Eye (tissue), 1 donor: ENCODE data around the gene BTG2.

Experiments used
- DNase-seq: peaks from one replicate; pipeline ENCODE4 v3.0.0-alpha.2; 2015

The BTG2 gene

GRCh38 chr1:203276916-203277545 lies 28.3 kb upstream of the BTG2 start:
- DNase-seq: no peak

GRCh38 chr1:203278082-203278884 lies 27.0 kb upstream of the BTG2 start:
- peak; percentile 82 for DNase-seq

DNA sequence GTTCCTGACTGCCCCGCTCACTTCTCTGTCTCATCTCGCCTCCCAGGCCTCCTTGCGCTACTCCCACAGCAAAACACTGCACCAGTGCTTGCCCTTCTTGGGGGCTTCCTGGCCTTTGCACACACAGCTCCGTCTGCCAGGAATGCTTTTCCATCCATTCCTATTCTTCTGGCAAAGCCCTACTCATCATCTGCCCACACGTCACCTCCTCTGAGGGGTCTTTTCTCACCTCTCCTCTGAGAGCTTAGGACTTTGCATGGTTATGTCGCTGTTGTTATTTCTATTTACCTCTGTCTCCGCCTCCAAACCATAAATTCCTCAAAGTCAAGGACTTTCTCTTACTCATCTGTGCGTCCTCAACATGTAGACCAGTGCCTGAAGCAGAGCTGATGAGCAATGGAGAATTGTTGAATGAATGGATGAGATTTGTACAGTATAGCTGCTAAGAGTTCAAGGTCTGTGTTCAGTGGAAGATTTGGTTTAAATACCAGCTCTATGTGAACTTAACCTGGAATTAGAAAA lies 26.4 kb upstream of the BTG2 start:
- no peak for DNase-seq

DNA sequence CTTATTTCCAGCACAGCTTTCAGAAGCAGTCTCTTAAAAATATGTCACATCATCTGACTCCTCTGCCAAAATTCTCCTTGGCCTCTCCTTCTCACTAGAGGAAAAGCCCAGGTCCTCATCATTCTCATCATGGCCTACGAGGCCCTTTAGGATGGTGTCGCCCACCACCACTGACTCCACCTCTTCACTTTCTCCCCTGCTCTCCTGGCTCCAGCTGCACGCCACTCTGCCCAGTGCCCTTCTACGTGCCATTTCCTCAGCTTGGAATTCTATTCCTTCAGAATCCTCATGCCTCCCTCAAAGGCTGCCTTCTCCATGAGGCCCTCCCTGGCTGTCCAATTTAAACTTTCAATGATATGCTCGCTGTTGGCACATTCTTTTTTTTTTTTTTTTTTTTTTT lies 25.3 kb upstream of the BTG2 start:
- no peak for DNase-seq

DNA sequence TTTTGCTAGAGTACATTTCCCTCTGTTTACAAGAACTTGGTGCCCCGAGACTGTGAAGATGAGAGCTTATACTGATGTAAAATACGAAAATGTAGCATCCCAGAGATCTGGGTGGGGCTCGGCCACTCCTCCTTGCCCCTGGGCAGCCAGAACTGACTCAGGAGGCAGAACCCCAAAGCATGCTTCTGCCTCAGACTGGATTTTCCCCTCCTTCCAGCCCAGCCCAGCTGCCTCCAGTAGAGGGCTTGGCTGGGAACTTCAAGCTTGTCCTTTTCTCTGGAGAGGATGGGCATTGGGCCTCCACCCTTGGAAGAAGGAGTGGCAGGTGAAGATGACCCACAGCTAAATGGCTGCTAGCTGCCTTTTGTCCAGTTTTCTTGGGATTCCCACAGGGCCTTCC lies 24.3 kb upstream of the BTG2 start:
- DNase-seq: no peak

DNA sequence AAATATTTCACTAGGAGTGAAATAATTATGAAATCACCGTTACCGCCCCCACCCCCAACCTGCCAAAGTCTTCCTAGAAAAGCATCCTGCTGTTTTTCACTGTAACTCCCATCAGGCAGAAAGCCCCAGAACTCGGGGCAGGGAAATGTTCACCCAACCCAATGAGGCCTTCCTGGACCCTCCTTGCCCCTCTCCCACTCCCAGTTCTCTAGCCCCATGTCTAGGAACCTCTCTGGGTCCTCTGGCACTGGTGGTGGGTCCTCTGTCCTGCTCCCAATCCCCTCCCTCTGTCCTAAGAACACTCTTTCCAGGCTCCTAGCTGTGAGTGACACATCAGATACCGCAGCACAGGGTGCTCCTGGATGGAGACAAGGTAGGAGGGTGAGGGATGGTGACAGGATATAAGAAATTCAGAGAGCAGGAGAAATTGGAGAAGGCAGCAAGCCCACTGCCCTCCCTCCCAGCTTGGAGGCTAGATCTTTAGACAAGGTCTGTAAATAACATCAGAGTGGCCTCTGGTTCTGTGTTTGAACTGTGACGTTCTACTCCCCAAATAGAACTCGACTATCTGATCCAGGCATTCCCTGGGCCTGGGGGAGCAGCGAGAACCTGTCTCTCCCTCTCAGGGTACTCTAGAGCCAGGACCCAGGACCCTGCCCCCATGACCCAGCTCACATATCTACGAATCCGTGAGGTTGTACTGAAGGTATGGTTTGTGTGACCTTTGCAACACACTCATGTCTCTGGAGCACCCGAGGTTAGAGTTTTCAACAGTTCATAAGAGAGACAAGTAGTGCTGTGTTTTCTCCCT lies 23.3 kb upstream of the BTG2 start:
- DNase-seq: no peak

DNA sequence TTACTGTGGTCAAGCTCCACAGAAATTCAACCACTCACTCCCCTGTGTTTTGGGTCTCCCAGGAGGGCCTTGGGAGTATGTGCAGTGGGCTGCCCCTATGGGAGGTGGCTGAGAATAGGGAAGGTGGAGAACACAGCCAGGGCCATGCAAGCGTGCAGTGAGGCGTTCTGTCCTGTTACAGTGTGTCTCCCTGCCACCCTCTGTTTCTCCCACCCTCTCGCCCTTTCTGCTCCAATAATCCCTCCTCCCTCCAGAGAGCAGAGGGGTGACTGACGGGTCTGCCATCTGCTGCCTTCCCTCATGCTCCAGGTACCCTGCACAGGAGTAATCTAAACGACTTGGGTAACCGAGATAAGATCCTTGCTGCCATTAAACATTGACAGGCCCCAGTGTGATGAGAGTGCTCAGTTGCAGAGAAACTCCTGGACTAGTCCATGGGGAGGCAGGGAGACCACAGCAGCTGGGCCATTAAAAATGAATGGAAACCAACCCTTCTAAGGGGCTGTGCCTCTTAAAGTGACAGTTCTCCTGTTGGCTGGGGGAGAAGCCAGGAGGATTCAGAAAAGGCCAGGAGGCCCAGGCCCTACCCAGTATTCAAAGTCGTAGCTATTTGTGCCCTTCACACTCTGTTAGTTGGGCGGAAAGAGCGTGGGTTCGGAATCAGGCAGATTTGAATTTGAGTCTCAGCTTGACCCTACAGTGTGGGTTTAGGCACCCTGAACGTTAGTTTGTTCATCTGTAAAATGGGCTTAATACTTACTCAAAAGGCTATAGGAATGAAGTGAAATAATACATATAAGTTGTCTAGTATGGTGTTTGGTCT lies 22.4 kb upstream of the BTG2 start:
- DNase-seq: peak; percentile 89

DNA sequence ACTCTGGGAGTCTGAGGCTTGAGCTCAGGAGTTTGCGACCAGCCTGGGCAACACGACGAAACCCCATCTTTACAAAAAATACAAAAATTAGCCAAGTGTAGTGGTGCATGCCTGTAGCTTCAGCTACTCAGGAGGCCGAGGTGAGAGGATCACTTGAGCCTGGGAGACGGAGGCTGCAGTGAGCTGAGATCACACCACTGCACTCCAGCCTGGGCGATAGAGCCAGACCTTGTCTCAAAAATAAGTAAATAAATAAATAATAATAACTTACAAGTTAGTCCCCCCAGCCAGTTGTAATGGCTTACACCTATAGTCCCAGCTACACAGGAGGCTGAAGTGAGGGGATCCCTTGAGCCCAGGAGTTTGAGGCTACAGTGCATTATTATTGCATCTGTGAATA lies 21.7 kb upstream of the BTG2 start:
- no peak for DNase-seq

DNA sequence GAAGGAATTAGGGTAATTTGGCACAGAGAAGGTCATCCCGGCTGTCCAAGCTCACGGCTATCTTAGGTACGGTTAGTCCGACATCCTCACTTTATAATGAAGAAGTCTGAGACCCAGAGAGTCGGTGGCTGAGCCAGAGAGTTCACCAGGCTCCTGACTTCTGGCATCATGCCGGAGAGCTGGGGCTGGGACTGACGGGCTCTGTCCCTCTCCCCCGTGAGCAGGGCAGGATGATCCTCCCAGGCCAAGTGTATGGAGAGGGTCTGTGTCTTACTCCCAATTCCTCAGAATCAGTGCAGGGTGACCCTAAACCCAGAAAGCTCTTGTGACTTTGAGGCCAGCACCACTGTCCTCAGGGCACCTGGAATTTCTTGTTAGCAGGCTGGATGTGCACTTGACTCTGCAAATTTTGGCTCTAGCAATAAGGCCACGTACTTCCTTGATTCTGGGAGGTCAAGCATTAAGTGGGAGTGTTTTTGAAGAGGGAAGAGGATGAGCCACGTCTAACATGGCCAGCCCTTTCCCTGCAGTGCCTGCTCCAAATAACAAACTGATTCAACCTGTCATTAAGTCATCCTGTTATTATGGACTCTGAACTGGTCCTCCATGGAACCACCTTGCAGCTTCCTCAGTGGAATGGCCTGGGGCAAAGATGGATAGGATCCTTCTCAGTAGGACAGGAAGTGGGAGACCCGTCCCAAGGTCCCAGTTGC lies 20.8 kb upstream of the BTG2 start:
- DNase-seq: no peak

DNA sequence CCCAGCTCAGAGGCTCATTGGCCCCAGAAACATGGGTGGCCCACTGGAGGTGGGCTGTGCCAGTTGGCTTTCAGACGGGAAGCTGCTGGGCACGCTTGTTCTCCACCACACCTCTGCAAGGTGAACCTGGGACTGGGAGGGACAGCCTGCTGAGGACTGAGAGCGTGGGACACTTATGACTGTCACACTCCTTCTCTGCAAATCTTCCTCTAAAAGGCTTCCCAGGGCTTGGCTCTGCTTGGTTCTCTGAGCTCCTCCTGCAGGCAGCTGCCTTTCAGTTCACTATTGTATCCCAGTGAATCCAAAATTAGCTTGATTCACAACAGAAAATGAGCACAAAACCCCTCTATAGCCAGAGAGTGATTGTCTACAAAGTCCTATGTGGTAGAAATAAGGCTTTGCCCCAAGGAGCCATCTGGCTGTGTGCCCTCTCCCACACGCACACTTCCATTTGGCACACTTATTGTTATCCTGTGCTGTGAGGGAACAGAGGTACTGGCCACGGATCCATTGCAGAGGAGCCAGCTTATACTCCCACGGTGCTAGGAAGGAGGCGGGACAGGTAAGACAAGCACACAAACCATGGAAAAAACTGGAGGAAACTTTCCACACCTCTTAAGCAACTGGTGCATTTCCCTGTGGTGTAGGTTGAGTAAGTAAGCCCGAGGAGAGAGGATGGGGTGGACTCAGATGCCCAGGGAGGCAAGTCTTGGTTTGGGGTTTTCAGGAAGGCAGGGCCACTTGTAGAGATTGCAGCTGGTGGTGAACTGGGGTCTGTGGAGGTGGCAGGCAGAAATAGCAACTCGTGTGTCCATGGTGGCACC lies 18.9 kb upstream of the BTG2 start:
- no peak for DNase-seq

DNA sequence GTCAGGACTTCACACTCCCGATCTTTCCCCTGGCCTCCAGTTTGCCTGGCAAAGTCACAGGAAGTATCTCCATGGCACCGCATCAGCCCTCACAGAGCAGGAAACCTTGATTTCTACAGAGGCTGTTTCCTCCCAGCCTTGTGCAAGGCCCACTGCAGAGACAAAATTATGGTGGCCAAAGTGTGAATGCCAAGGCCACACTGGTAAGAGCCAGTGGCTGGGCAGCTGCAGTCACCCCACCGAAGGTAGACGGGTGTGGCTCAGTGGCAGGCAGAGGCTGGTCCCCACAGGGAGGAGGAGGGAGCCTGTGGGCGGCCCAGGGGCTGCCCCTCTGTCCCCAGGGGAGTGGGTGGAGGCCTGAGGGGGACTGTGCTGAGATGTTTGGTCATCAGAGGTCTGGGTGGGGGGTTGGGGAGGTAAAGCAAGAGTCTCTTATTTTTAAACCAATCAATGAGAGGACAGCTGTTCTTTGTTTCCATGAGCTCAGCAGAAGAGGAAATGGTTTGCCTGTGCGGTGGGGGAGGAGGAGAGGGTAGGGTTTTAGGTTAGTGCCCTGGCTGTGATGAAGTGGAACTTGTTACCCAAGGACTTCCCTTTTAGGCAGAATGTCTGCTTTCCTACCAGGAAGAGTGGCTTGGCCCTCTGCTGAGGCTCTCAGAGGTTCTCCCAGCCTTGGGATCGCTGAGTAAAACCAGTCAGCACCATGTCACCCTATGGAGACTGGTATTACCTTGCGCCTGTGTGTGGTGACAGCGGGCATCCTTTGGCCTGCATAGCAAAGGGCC lies 18.0 kb upstream of the BTG2 start:
- DNase-seq: peak; percentile 73

DNA sequence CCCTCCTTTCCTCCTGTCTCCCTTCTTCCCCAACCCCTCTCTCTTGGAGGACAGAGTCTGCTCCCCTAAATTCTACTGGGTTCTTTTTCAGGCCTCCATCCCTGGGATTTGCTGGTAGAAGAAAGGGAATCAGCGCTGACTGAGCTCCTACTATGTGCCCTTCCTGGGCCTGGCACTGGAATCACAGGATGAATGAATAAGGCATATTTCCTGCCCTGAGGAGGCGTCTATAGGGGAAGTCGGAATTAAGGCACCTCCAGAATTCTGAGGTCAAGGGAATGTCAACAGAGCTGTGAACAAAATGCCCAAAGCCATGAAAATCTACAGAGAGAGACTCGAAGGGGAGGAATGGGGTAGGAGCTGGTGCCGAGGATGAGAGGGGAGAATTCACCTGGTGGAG lies 17.4 kb upstream of the BTG2 start:
- no peak for DNase-seq

DNA sequence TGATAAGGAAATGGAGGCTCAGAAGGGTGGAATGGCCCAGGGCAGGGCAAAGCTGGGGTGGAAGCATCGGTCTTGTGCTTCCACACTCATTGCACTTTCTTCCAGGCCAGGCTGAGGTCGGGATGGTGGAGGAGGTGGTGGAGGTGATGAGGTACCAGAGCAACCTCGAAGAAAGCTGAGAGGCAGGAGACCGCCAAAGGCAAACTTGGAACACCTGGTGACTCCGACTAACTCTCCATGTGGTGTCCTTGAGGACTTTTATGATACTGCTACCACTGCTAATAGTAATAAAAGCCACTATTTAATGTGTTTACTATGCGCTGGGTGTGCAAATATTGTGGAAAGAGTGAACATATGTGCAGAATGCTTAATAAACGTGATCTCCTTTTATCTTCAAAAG lies 16.9 kb upstream of the BTG2 start:
- DNase-seq: no peak

GRCh38 chr1:203289281-203289981 lies 15.9 kb upstream of the BTG2 start:
- no peak for DNase-seq

DNA sequence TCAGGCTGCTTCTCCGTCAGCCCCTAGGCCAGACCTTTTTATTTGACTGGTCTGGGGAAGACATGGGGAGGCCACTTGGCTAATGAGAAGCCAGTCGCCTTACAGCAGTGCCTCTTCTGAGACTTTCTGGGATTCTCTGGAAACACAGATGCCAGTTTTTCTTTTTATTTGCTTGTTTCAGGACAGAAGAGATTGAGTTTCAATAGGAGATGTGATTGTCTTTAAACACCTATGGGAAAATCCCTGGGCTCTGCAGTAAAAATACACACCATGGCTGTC lies 15.4 kb upstream of the BTG2 start:
- DNase-seq: no peak

GRCh38 chr1:203290261-203291089 lies 14.8 kb upstream of the BTG2 start:
- peak; percentile 97 for DNase-seq

GRCh38 chr1:203291201-203292096 lies 13.9 kb upstream of the BTG2 start:
- DNase-seq: peak; percentile 61

GRCh38 chr1:203295796-203296195 lies 9.5 kb upstream of the BTG2 start:
- no peak for DNase-seq
